DMS53 (cell line): ENCODE measurements around the gene ANKH.
"Not testable (repeated sequence)": the region's sequence is repeated elsewhere in the genome, so short reads cannot be mapped to it uniquely, and the experiment has no call there.

ENCODE experiments used
- DNase-seq: peaks from one replicate; lab custom pipeline; 2025; lab: John Stamatoyannopoulos, UW

Gene ANKH

GRCh38 chr5:14826714-14827113, 44.9 kb downstream of the ANKH start:
- no peak for DNase-seq

DNA sequence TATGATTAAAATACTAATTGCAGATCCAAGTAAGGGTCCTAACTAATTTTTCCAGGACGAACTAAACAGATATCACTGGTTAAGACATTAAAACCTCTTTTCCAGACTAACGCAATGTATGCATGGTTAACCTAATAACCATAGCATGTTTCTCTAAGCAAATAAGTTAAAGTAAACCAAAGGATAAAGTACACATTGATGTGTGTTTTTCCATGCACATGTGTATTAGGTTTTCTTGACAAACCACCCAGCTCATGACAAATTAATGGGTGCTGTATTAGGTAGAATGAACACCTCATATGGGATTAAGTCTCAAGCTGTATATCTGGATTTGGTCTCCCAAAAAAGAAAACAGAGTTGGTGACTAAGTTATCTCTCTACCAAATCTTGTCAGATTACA, 45.6 kb downstream of the ANKH start:
- DNase-seq: peak; percentile 21

DNA sequence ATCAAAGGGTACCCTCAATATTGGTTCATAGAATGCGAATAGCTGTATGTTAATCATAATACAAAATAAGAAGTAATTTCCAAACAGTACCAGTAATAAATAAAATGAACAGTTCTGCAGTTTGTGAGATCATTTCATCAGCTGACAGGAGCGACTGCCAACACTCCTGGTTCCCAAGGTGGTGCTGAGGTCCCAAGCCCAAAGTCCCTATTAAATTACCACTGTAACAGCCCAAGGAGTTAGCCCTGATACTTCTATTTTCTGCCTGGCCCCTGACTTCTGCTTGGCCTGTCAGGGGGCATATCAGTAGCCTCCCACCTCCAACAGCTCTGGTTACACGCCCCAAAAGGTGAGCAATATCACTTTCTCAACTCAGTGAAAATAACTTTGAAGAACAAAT, 47.1 kb downstream of the ANKH start:
- DNase-seq: no peak

GRCh38 chr5:14821100-14821845, 50.3 kb downstream of the ANKH start:
- DNase-seq: no peak

DNA sequence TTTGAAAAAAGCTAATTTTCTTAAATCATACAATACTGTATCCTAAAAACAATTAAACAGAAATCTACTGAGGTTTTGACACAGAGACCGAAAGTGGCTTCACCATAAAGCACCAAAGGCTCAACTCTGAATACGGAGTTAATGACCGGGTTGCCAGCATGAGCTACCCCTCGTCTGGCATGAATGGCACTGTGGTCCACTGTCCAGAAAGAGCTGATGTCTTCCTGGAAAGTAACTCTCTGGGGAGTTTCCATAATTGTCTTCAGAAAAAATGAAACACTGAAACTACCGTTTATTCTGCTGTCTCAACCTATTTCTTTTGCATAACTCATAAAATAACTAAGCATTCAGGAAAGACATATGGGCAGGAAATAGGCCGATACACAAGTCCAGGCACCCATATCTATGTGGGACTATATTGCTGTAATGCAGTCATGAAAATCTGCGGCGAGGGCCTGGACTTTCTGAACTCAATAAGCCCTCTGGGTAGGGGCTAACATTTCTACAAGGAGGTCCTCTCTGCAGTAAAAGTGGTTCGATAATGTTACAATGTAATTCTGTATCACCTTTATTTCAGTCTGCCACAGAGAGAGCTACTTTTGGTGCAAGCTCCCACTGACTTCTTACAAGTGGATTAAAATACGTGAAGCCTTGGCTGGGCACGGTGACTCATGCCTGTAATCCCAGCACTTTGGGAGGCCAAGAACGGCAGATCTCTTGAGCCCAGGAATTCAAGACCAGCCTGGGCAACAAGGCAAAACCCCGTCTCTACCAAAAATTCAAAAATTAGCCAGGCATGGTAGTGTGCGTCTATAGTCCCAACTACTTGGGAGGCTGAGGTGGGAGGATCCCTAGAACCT, 52.4 kb downstream of the ANKH start:
- no peak for DNase-seq

DNA sequence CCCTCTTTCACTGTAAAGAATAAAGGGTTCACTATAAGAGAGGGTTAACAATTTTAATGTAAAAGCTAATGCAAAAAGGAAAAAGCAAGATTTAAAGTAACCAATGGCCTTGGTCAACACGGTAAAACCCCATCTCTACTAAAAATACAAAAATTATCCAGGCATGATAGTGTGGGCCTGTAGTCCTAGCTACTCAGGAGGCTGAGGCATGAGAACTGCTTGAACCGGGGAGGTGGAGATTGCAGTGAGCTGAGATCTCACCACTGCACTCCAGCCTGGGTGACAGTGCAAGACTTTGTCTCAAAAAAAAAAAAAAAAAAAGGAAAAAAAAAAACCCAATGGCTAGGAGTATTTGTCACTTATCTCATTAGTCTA, 53.8 kb downstream of the ANKH start:
- DNase-seq: not testable (repeated sequence)

- DNase-seq: no peak
These were observed 54.4 kb downstream of the ANKH start for GRCh38 chr5:14816999-14817761.

DNA sequence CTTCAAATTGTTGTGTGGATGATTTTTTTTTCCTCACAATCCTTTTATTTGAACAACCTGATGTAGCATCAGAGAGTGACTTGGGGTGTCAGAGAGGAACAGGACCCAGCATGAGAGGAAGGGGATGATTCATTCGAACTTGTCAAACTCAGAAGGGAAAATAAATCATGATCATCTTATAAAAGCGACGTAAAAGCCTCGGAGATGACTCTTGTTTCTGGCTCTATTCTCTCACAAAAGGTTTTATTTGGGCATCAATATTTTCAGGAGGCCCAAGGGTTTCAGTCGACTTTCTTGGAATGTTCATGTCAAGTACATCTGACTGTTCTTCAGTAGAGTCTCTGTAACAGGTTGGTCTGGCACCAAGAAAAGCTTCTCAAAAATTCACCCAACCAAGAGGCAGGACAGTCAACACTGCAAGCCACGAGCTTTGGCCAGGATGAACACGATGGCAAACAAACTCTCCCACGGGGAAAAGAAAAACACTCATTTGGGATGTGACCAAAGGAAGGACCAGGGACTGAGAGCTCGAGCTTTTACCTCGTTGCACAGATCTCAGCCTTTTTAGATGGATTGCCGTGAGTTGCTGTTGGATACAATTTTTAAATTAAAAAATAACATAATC, 55.1 kb downstream of the ANKH start:
- DNase-seq: no peak

DNA sequence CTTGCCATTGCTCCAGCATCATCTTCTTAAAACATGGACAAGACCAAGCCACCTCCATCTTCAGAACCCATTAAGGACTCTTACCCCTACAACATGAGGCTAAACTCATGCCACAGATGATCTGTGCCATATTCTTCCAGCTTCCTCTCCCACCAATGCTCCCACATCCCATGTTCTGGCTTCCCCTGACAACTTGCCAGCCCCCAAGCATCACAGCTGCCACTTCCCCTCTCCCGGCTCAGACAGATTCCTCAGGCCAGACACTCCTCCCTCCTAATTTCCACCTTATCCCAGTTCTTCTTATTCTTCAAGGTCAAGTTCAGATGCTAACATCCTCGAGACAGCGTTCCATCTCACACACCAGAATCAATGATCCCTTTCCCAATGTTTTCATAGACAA, 57.8 kb downstream of the ANKH start:
- no peak for DNase-seq

- DNase-seq: no peak
These were observed 59.4 kb downstream of the ANKH start for GRCh38 chr5:14812166-14812565.

GRCh38 chr5:14810928-14811572, 60.5 kb downstream of the ANKH start:
- DNase-seq: no peak

GRCh38 chr5:14810282-14810681, 61.3 kb downstream of the ANKH start:
- DNase-seq: no peak

- DNase-seq: no peak
These were observed 62.0 kb downstream of the ANKH start for GRCh38 chr5:14809369-14810155.

DNA sequence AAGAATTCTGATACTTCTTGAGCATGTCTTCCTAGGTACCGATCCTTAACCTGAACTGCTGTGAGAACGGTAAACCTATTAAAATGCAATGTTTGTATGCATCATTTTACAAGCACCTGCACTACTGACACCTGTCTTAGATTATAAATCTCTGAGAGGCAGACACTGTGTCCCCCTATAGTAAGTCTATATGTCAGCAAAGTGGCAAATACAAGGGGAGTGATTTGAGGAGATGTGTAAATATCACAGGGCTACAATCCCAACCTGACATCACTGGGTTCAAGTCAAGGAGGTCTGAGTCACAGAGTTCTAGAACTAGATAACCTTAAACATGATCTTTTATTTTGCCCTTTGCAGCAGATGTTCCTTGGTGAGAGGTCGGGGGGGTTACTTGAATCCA, 64.1 kb downstream of the ANKH start:
- no peak for DNase-seq

GRCh38 chr5:14806456-14806855, 65.1 kb downstream of the ANKH start:
- DNase-seq: no peak

DNA sequence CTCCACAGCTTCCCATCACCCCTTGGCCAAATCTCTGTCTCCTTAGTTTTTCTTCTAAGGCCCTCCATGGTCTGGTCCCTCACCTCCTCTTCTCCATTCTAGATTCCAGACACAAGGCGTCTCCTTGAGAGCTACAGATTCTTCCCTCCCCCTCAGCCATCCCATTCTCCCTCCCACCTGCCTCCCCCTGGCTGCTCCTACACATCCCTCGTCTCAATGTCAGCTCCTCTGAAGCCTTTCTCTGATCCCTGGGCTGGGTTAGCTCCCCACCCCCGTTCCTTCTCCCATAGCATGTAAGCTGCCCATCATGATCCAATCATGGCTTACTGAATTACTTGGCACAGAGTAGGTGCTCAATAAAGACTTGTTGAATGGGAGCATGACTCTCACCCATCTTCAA, 69.0 kb downstream of the ANKH start:
- no peak for DNase-seq

- DNase-seq: no peak
These were observed 69.8 kb downstream of the ANKH start for GRCh38 chr5:14801792-14802191.

DNA sequence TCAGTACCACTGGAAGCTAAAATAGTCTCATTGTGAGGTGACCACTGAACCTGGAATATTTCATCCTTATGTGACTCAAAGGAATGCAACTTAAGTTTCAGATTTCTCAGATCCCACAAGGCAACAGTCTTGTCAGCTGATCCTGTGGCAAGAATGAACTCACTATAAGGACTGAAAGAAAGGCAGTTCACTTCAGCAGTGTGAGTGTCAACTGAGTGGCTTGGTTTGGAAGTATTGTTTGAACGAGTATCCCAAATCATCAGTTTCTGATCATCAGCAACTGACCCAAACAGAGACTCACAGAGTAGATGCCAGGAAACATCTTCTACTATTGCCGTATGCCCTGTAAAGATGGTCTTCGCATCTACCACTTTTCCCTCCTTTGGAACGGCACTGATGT, 74.2 kb downstream of the ANKH start:
- DNase-seq: not testable (repeated sequence)

GRCh38 chr5:14794583-14795230, 76.9 kb downstream of the ANKH start:
- DNase-seq: no peak

DNA sequence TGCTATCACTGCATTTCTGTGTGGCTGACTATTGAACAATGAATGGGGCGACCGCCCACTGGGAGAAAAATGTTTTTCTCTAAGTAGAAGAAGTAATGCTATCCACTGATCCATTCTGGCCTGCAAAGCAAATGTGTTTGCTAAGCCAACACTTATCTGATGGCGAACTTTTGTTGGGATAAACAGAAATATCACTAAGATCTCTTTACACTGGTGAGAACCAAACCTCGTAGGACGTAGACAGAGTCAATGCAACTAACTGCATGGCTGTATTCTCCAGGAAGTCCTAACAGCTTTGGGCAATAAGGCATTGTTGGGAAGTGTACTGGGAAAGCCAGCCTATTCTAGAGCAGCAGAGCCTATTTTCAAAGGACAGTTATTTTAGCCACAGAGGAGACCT, 77.7 kb downstream of the ANKH start:
- DNase-seq: no peak
